IMR-90 (cell line): Measurements from ENCODE around the gene LEPR. TPM values are rescaled to one million over a fixed set of nuclear protein-coding genes. Genes with fewer than 3 reads are reported as not detected.

Source experiments
- ATAC-seq: fragments of 200-7000 bp; cut with Tn5 transposase; 2 replicates; pipeline ENCODE4 v1.9.1; 2020; ENCODE audit warnings: low read depth, mild to moderate bottlenecking, moderate library complexity
- BruUV-seq: library from RNA; stranded (reverse); fragments of 400-500 nt; replicated peaks from 2 replicates; lab custom pipeline; 2021; lab: Mats Ljungman, UMichigan
- CTCF ChIA-PET: fragments of 300-600 bp; formaldehyde crosslinking; extraction: SDS; loops from one replicate; lab custom pipeline; 2021; ENCODE audit warnings: antibody characterized with exemption; lab: Yijun Ruan, JAX
- POLR2A ChIA-PET: fragments of 300-600 bp; sonication (Branson Sonifier 250); formaldehyde crosslinking; loops from one replicate; lab custom pipeline; 2022; ENCODE audit warnings: antibody characterized with exemption; ENCODE audit not compliant: unreplicated experiment; lab: Charles Lee
- DNase-seq: peaks from one replicate; pipeline ENCODE4 v3.0.0; 2013
- H2AFZ ChIP-seq: replicated peaks from 2 replicates; pipeline ENCODE3; 2013; ENCODE audit warnings: low read length, mild to moderate bottlenecking; ENCODE audit not compliant: poor library complexity
- H2AK5ac ChIP-seq: 2 replicates; pipeline ENCODE4 v1.6.1; 2013; ENCODE audit warnings: low read depth, low read length, inconsistent platforms
- H2AK9ac ChIP-seq: replicated peaks from 2 replicates; pipeline ENCODE3; 2013; ENCODE audit warnings: mild to moderate bottlenecking, low read depth, low read length, moderate library complexity; ENCODE audit not compliant: poor library complexity
- H2BK120ac ChIP-seq: 2 replicates; pipeline ENCODE4 v1.6.1; 2013; ENCODE audit warnings: low read depth, low read length, inconsistent platforms
- H2BK15ac ChIP-seq: 3 replicates; pipeline ENCODE4 v1.6.1; 2013; ENCODE audit warnings: low read depth, low read length, inconsistent platforms
- H2BK20ac ChIP-seq: 2 replicates; pipeline ENCODE4 v1.6.1; 2013; ENCODE audit warnings: low read depth, mild to moderate bottlenecking, inconsistent platforms, low read length, moderate library complexity
- H2BK5ac ChIP-seq: 2 replicates; pipeline ENCODE4 v1.6.1; 2013; ENCODE audit warnings: mild to moderate bottlenecking, low read depth, low read length, inconsistent platforms; ENCODE audit not compliant: poor library complexity, severe bottlenecking
- H3K14ac ChIP-seq: replicated peaks from 2 replicates; pipeline ENCODE4 v1.6.1; 2013; ENCODE audit warnings: low read depth, low read length, inconsistent platforms
- H3K18ac ChIP-seq: 2 replicates; pipeline ENCODE4 v1.6.1; 2013; ENCODE audit warnings: low read depth, low read length, control low read depth
- H3K23ac ChIP-seq: 2 replicates; pipeline ENCODE4 v1.6.1; 2013; ENCODE audit warnings: low read depth, low read length, inconsistent platforms
- H3K27ac ChIP-seq: 2 replicates; pipeline ENCODE4 v1.5.1; 2013; ENCODE audit warnings: mild to moderate bottlenecking, control low read depth, low read length; ENCODE audit not compliant: insufficient read depth
- H3K27me3 ChIP-seq: 2 replicates; pipeline ENCODE4 v1.6.1; 2013; ENCODE audit warnings: low read length; ENCODE audit not compliant: control insufficient read depth, insufficient read depth
- H3K36me3 ChIP-seq: 2 replicates; pipeline ENCODE4 v1.6.1; 2013; ENCODE audit warnings: low read length, mixed read lengths; ENCODE audit not compliant: control insufficient read depth, insufficient read depth
- H3K4ac ChIP-seq: 2 replicates; pipeline ENCODE4 v1.6.1; 2013; ENCODE audit warnings: low read depth, low read length, inconsistent platforms
- H3K4me1 ChIP-seq: 2 replicates; pipeline ENCODE4 v1.6.1; 2013; ENCODE audit warnings: low read length, mixed read lengths; ENCODE audit not compliant: control insufficient read depth, insufficient read depth
- H3K4me2 ChIP-seq: 2 replicates; pipeline ENCODE4 v1.6.1; 2013; ENCODE audit warnings: low read depth, mild to moderate bottlenecking, control low read depth, low read length, moderate library complexity
- H3K4me3 ChIP-seq: 2 replicates; pipeline ENCODE4 v1.5.1; 2013; ENCODE audit warnings: low read depth, mild to moderate bottlenecking, control low read depth, low read length, moderate library complexity; ENCODE audit not compliant: insufficient read depth
- H3K56ac ChIP-seq: 2 replicates; pipeline ENCODE4 v1.6.1; 2013; ENCODE audit warnings: low read length, inconsistent platforms; ENCODE audit not compliant: insufficient read depth; ENCODE audit errors: extremely low read depth
- H3K79me1 ChIP-seq, 2 experiments: 2 replicates each; pipeline ENCODE4 v1.6.1; 2013; ENCODE audit warnings: low read length in 2 of 2, inconsistent platforms in 1 of 2, low read depth in 1 of 2
- H3K9ac ChIP-seq: 2 replicates; pipeline ENCODE4 v1.6.1; 2013; ENCODE audit warnings: low read depth, low read length, control low read depth
- H3K9me1 ChIP-seq: 2 replicates; pipeline ENCODE4 v1.6.1; 2013; ENCODE audit warnings: low read length, inconsistent platforms; ENCODE audit not compliant: insufficient read depth
- H3K9me3 ChIP-seq: 2 replicates; pipeline ENCODE4 v1.6.1; 2013; ENCODE audit warnings: low read length; ENCODE audit not compliant: control insufficient read depth, insufficient read depth
- H4K20me1 ChIP-seq: 2 replicates; pipeline ENCODE4 v1.6.1; 2013; ENCODE audit warnings: low read length, inconsistent platforms; ENCODE audit not compliant: insufficient read depth
- H4K5ac ChIP-seq: 2 replicates; pipeline ENCODE4 v1.6.1; 2013; ENCODE audit warnings: mild to moderate bottlenecking, low read depth, low read length, control low read depth
- H4K8ac ChIP-seq, 2 experiments: 2 replicates each; pipeline ENCODE4 v1.6.1; 2013; ENCODE audit warnings: low read depth in 2 of 2, low read length in 2 of 2, control low read depth in 1 of 2, inconsistent platforms in 1 of 2
- H4K91ac ChIP-seq: 2 replicates; pipeline ENCODE4 v1.6.1; 2013; ENCODE audit warnings: low read depth, low read length, inconsistent platforms; ENCODE audit not compliant: insufficient read depth
- BHLHE40 ChIP-seq: fragments of 150-350 bp; IDR thresholded peaks from 2 replicates; pipeline ENCODE4 v1.6.1; 2016; ENCODE audit warnings: mild to moderate bottlenecking, low read depth, low read length
- CEBPB ChIP-seq: IDR thresholded peaks from 2 replicates; pipeline ENCODE4 v1.6.1; 2012; ENCODE audit warnings: low read depth, low read length, improper control_type of control experiment
- CHD1 ChIP-seq: IDR thresholded peaks from 2 replicates; pipeline ENCODE4 v1.6.1; 2012; ENCODE audit warnings: low read depth, low read length, improper control_type of control experiment
- MAFK ChIP-seq: IDR thresholded peaks from 2 replicates; pipeline ENCODE4 v1.6.1; 2012; ENCODE audit warnings: low read depth, low read length, improper control_type of control experiment
- MXI1 ChIP-seq: IDR thresholded peaks from 2 replicates; pipeline ENCODE4 v1.6.1; 2012; ENCODE audit warnings: low read depth, mild to moderate bottlenecking, low read length, moderate library complexity, borderline replicate concordance
- NFE2L2 ChIP-seq: fragments of 150-350 bp; IDR thresholded peaks from 2 replicates; pipeline ENCODE4 v1.6.1; 2016; ENCODE audit warnings: low read depth, mild to moderate bottlenecking, low read length
- POLR2A ChIP-seq: IDR thresholded peaks from 2 replicates; pipeline ENCODE4 v1.6.1; 2012; ENCODE audit warnings: mild to moderate bottlenecking, low read depth, low read length
- RAD21 ChIP-seq: IDR thresholded peaks from 2 replicates; pipeline ENCODE4 v1.6.1; 2012; ENCODE audit warnings: low read length, improper control_type of control experiment
- RCOR1 ChIP-seq: IDR thresholded peaks from 2 replicates; pipeline ENCODE4 v1.6.1; 2012; ENCODE audit warnings: mild to moderate bottlenecking, low read length, improper control_type of control experiment; ENCODE audit not compliant: insufficient replicate concordance
- RFX5 ChIP-seq: IDR thresholded peaks from 2 replicates; pipeline ENCODE4 v1.8.0; 2012; ENCODE audit warnings: low read depth, mild to moderate bottlenecking, low read length, moderate library complexity
- SMC3 ChIP-seq: fragments of 150-350 bp; IDR thresholded peaks from 2 replicates; pipeline ENCODE4 v1.6.1; 2016; ENCODE audit warnings: low read depth, mild to moderate bottlenecking, antibody characterized with exemption, low read length, moderate library complexity
- WGBS, 2 experiments: methylation state at CpG; one replicate each; pipeline versions ENCODE4 v1.1.5 to v1.1.7; 2013; ENCODE audit warnings: missing lambda C conversion rate in 2 of 2; ENCODE audit not compliant: insufficient read length in 1 of 2; ENCODE audit errors: extremely low coverage in 2 of 2; 5-methylcytosine and 5-hydroxymethylcytosine counted together
- dilution Hi-C: fragments of 300-500 bp; cut with HindIII; formaldehyde crosslinking; loops from one replicate; pipeline ENCODE4 v1.14.3; 2018; ENCODE audit warnings: low sequenced_read_pairs; ENCODE audit not compliant: unreplicated experiment
- in situ Hi-C: fragments of 300-500 bp; cut with MboI; formaldehyde crosslinking; loops from 3 replicates; pipeline ENCODE4 v1.14.3; 2019; ENCODE audit warnings: low sequenced_read_pairs, inconsistent platforms, mixed read lengths
- intact Hi-C: fragments of 100-400 bp; cut with micrococcal nuclease; formaldehyde crosslinking; loops from 2 replicates; pipeline ENCODE4 v1.10.0; 2022
- polyA plus RNA-seq, 3 experiments: library from polyadenylated mRNA; depleted of rRNA; stranded (reverse); fragments of >200 nt; gene quantifications; 2 replicates each; pipeline ENCODE4 v1.2.3, GENCODE V29; 2012; ENCODE audit warnings: low replicate concordance in 1 of 3
- total RNA-seq: library from RNA; depleted of rRNA; stranded (reverse); fragments of >200 nt; gene quantifications from 2 replicates; pipeline ENCODE4 v1.2.3, GENCODE V29; 2012
- TF ChIP-seq, protein P1 (sequence below): fragments of 150-350 bp; IDR thresholded peaks from 2 replicates; pipeline ENCODE4 v1.6.1; 2016; ENCODE audit warnings: low read depth, mild to moderate bottlenecking, low read length, moderate library complexity, borderline replicate concordance
- TF ChIP-seq, protein P2 (sequence below): fragments of 150-350 bp; IDR thresholded peaks from 2 replicates; pipeline ENCODE4 v1.6.1; 2017; ENCODE audit warnings: mild to moderate bottlenecking, antibody characterized with exemption, low read length, low read depth
- TF ChIP-seq, protein P3 (sequence below): conservative IDR thresholded peaks from 2 replicates; pipeline ENCODE4 v1.5.1; 2012; ENCODE audit warnings: mild to moderate bottlenecking, low read depth, low read length, improper control_type of control experiment

Gene LEPR
- total and polyA plus RNA-seq, 2 of the 4 experiments (the other 2 are of a cell fraction), result 2.1 to 8.8 TPM

- Histone ChIP-seq H3K4ac (no peak overlapping the region), H3K14ac (no peak overlapping the region), H3K56ac (no peak overlapping the region), H3K79me1 (peaks cover 19 to 36% of the 10 kb centered on the region in 2 experiments), H3K36me3 (peaks cover 21% of the 10 kb centered on the region), H3K23ac (no peak overlapping the region), H2BK15ac (no peak overlapping the region), H3K27me3 (no peaks in the 10 kb centered on the region), H3K4me3 (no peak overlapping the region), H3K9me3 (no peaks in the 10 kb centered on the region), H2BK20ac (no peak overlapping the region), H3K9me1 (no peaks in the 10 kb centered on the region), H4K20me1 (no peaks in the 10 kb centered on the region; the same call in 1 of the 2 replicates), H3K27ac (no peak overlapping the region), H4K91ac (no peak overlapping the region), H4K5ac (no peak overlapping the region), H3K4me1 (peaks cover 2% of the 10 kb centered on the region; the same call in 1 of the 2 replicates), H2AFZ (no peak overlapping the region), H4K8ac (no peak overlapping the region), H3K9ac (no peak overlapping the region), H3K18ac (no peak overlapping the region), H2AK5ac (no peak overlapping the region), H2BK5ac (no peak overlapping the region), H2AK9ac (no peak overlapping the region), H3K4me2 (no peak overlapping the region), H2BK120ac (no peak overlapping the region)
- no peak for ATAC-seq
- ChIA-PET POLR2A (no interaction called here), CTCF (no interaction called here)
- no TSS peak for BruUV-seq
- TF ChIP-seq NFE2L2 (no peak), CHD1 (no peak), CEBPB (no peak), RCOR1 (no peak), MXI1 (no peak), RAD21 (no peak), BHLHE40 (no peak), SMC3 (no peak), RFX5 (no peak), MAFK (no peak), POLR2A (no peak)
- TF ChIP-seq, protein P1, sequence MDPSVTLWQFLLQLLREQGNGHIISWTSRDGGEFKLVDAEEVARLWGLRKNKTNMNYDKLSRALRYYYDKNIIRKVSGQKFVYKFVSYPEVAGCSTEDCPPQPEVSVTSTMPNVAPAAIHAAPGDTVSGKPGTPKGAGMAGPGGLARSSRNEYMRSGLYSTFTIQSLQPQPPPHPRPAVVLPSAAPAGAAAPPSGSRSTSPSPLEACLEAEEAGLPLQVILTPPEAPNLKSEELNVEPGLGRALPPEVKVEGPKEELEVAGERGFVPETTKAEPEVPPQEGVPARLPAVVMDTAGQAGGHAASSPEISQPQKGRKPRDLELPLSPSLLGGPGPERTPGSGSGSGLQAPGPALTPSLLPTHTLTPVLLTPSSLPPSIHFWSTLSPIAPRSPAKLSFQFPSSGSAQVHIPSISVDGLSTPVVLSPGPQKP, result no peak
- TF ChIP-seq, protein P2, sequence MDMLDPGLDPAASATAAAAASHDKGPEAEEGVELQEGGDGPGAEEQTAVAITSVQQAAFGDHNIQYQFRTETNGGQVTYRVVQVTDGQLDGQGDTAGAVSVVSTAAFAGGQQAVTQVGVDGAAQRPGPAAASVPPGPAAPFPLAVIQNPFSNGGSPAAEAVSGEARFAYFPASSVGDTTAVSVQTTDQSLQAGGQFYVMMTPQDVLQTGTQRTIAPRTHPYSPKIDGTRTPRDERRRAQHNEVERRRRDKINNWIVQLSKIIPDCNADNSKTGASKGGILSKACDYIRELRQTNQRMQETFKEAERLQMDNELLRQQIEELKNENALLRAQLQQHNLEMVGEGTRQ, result no peak
- TF ChIP-seq, protein P3, sequence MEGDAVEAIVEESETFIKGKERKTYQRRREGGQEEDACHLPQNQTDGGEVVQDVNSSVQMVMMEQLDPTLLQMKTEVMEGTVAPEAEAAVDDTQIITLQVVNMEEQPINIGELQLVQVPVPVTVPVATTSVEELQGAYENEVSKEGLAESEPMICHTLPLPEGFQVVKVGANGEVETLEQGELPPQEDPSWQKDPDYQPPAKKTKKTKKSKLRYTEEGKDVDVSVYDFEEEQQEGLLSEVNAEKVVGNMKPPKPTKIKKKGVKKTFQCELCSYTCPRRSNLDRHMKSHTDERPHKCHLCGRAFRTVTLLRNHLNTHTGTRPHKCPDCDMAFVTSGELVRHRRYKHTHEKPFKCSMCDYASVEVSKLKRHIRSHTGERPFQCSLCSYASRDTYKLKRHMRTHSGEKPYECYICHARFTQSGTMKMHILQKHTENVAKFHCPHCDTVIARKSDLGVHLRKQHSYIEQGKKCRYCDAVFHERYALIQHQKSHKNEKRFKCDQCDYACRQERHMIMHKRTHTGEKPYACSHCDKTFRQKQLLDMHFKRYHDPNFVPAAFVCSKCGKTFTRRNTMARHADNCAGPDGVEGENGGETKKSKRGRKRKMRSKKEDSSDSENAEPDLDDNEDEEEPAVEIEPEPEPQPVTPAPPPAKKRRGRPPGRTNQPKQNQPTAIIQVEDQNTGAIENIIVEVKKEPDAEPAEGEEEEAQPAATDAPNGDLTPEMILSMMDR, result no peak
- in situ Hi-C loops (loop anchor here (5.0 kb wide), 1 partner anchor 254 kb away; no protein-coding TSS in a partner anchor), dilution Hi-C loops (no loop called here), intact Hi-C loops (loop anchor here (5.0 kb wide), 4 partner anchors 189 to 1014 kb away; no protein-coding TSS in a partner anchor)
- no peak for DNase-seq
- WGBS, 2 experiments, result no CpG with 5 or more reads among the region's 8 CpGs
Measured at GRCh38 chr1:65432918-65433317, 12.4 kb downstream of the LEPR start.
